Measurements from ENCODE around the gene PLP1. TPM values are rescaled to one million over a fixed set of nuclear protein-coding genes. Genes with fewer than 3 reads are reported as not detected.
"Not testable (repeated sequence)": the region's sequence is repeated elsewhere in the genome, so short reads cannot be mapped to it uniquely, and the experiment has no call there.

Gene PLP1
- total RNA-seq, 1 donor from 2014 or later = not detected

DNA sequence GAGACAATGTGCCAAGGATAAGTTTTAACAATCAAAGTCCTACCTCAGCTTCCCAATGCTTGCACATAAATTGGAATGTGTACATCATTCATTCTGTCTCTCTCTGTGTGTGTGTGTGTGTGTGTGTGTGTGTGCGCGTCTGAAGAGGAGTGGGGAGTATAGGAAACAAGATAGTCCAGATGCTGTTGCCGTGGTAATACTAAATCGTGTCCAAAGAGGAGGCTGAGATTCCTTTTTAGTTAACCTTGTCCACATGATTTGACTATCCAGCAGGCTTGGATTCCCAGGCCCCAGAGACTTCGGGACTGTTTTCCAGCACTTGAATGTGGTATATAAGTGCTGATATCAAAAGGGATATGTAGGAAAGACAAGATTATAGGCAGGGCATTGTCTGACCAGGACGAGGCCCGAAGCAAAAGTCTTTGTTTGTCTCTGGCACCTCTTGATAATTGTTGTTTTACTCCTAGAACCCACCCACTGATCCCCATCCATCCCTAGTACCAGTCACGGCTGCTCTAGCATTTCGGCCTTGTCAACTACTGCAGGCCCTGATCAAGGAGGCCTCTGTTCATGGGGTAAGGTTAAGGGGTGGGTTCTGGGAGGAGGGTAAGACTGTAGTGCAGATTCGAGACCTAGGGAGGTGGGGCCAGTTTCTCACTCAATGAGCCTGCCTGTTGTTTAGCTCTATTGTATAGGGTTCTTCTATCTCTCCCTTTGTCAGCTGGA is 3.9 kb downstream of the PLP1 start:
- no peak for DNase-seq (ENCODE audit: extremely low read depth, low read depth, low spot score)

DNA sequence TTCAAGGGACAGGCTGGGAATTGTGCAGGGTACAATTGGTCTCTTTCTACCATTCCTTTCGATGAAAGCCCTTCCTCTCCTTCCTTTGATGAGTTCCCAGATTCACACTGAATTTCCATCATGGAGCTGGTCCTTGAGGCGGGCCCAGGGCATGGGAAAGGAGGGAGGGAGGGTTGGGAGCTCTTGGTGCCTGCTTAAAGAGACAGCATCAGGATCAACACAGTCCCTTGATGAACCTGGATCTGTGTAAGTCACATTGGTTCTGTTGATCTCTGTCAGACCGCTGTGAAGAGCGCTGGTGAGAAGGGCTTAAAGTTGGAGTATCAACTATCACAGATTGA is 4.4 kb downstream of the PLP1 start:
- DNase-seq (ENCODE audit: extremely low read depth, low read depth, low spot score) = no peak

DNA sequence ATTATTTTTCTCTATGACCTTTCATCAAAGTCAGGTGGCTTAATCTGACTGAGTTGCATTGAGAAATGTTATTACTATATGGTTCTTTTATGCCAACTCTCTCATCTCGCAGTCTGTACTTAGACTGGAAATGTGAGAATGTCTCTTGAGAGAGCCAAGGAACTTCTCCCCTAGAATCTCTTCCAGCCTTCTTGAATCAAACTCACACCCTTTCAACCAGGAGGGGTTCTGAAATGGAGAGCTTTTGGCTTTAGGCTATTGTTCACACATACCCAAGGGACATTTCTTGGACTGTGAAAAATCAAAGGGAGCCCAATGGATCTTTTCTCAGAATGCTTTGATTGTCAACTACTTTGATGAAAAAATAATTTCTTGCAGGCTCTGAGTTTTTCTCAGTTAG is 5.1 kb downstream of the PLP1 start:
- no peak for DNase-seq (ENCODE audit: extremely low read depth, low read depth, low spot score)

DNA sequence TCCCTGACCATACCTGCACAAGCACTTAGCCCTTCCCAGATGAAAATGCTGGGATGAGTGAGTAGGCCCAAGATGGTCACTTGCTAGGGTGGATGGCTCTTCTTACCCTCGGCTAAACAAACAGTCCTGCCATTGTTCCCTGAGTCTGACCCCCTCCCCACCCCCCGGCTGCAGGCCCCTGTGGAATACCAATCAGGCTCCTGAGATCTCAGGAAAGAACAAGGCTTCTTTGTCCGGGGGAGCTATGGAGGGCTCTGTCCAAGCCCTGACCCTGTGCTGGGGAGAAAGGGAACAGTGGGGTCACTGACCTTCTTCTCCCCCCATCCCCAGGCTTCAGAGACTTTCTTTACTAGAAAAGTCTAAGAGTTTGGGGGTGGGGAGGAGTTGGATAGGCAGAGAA is 6.0 kb downstream of the PLP1 start:
- DNase-seq (ENCODE audit: extremely low read depth, low read depth, low spot score) = no peak

DNA sequence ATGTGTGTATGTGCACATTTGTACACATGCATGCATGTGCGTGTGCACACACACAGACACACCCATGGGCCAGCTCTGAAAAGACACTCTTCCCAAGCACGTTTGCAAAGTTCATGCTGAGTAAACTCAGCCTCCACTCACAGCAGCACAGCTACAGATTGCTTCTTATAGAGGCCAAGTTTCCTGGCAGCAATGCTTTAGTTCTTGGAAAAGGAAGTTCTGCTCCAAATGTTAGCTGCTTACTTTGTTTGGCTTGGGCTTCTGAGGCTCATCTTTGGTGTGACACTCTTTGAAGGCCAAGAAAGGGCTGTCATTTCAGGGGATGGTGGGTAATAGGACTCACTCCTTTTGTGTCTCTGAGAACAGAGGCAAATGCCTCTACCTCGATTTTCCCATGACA is 6.6 kb downstream of the PLP1 start:
- no peak for DNase-seq (ENCODE audit: extremely low read depth, low read depth, low spot score)

DNA sequence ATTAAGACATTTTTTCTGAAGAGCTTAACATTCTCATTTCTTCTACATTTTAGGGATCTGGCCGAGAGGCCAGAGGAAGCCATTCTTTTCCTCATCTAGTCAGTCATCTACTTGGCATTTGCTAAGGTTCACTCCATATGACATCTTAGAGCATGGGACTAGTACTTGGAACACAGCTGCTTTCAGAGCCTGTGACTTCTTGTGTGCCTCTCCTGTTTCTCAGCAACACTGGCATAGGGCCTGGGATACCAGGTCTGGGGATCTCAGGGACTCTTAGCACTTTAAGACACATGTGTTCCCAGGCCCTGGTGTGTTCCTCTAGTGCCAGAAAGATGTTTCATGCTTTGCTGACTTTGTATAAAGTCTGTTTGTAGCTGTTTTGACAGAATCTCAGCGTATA is 7.3 kb downstream of the PLP1 start:
- DNase-seq (ENCODE audit: extremely low read depth, low read depth, low spot score) = no peak

DNA sequence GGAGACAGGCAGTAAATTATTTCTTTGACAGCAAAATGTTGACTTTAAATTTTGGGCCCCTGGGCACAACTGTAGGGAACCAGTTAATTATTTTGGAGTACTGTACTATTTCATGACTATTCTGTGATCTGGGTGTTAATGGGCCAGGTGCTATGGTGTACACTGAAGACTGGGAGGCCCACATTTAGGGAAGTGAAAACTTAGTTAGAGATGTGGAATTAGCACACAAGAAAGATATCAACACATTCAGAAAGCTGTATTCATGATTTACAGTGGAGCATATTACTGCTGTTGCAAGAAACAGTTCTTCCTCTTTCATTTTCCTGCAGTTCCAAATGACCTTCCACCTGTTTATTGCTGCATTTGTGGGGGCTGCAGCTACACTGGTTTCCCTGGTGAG is 12.4 kb downstream of the PLP1 start:
- DNase-seq (ENCODE audit: extremely low read depth, low read depth, low spot score) = no peak

DNA sequence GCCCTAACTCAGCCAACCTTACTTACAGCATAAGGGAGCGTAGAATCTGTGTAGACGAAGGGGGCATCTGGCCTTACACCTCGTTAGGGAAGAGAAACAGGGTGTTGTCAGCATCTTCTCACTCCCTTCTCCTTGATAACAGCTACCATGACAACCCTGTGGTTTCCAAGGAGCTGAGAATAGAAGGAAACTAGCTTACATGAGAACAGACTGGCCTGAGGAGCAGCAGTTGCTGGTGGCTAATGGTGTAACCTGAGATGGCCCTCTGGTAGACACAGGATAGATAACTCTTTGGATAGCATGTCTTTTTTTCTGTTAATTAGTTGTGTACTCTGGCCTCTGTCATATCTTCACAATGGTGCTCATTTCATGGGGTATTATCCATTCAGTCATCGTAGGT is 14.6 kb downstream of the PLP1 start:
- DNase-seq (ENCODE audit: extremely low read depth, low read depth, low spot score) = no peak

DNA sequence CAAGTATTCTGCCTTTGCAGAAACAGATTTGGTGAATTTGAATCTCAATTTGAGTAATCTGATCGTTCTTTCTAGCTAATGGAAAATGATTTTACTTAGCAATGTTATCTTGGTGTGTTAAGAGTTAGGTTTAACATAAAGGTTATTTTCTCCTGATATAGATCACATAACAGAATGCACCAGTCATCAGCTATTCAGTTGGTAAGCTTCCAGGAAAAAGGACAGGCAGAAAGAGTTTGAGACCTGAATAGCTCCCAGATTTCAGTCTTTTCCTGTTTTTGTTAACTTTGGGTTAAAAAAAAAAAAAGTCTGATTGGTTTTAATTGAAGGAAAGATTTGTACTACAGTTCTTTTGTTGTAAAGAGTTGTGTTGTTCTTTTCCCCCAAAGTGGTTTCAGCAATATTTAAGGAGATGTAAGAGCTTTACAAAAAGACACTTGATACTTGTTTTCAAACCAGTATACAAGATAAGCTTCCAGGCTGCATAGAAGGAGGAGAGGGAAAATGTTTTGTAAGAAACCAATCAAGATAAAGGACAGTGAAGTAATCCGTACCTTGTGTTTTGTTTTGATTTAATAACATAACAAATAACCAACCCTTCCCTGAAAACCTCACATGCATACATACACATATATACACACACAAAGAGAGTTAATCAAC is 15.3 kb downstream of the PLP1 start:
- no peak for DNase-seq (ENCODE audit: extremely low read depth, low read depth, low spot score)

DNA sequence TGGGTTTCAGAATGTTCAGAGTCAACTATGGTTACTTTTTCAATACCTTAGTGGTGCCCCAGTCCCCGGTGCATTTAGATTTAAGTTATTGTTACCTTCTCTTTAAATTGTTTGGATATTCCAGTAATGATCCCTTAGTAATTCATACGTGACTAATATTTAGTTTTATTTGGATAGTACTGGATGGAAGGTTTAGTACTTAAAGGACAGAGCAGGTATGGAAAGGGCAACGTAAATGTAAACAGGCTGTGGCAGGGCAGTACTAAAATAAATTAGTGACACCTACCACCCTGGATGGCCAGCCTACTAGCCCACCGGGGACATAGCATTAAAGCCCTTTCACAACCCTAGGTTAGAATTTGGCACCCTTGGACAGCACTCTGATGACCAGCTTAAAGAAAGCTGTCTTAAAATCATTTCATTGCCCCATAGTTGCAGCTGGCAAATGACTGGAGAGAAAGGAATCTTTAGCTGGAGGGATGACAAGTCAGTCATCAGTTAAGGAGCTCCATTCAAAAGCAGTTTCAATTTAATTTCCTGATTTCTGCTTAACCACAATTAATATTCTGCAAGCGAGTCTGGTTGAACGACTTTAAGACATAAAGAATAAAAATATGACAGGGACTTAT is 16.4 kb downstream of the PLP1 start:
- DNase-seq (ENCODE audit: extremely low read depth, low read depth, low spot score) = no peak

DNA sequence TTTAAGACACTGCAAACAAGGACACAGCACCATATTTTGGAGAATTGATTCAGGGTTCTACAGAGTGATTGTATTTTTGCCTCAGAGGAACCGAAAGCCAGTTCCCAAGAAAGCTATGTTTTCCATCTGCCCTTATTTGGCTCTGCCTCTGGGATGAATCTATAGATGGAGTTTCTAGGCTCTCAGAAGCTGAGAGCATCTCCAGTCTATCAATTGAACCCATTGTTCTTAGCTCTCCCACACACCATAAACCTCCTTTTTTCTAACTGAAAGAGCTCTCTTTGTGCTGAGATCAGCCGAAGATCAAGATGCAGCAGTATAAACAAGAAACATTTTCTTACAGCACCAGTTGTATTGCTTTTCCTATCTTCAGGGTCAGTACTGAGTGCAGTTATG is 16.9 kb downstream of the PLP1 start:
- DNase-seq (ENCODE audit: extremely low read depth, low read depth, low spot score) = no peak

DNA sequence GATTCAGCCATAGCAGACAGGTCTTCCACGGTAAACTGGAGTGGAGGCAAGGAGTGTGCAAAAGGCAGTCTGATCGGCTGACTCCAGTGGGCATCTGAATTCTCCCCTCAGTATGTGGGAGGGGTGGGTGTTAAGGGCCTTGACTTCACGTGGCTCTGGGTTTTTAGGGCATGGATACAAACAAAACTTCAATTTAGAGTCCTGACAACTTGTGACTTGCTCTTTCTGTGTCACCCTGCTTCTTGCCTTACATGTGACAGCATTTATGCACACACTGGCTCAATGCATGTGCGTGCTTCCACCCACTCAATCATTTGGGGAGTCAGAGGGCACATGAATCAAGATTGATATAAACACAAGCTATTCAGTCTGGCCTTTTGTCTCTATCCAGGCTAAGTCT is 17.5 kb downstream of the PLP1 start:
- DNase-seq (ENCODE audit: extremely low read depth, low read depth, low spot score) = no peak

DNA sequence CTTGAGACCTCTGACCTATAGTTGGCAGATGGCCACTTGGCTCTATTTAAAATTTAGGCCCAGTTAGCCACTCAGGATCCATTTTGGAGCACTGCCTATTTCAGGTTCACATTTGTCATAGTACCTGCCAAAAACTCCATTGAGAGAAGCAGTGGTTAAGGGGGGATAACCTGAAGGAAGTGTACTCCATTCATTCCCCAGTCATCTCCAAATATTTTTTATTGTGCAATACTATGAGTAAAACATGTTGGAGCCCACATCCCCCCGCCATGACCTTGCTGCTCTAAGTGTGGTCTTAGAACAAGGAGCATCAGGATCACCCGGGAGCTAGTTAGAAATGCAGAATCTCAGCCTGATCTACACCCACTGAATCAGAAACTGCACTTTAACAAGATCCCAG is 21.1 kb downstream of the PLP1 start:
- DNase-seq (ENCODE audit: extremely low read depth, low read depth, low spot score) = no peak

DNA sequence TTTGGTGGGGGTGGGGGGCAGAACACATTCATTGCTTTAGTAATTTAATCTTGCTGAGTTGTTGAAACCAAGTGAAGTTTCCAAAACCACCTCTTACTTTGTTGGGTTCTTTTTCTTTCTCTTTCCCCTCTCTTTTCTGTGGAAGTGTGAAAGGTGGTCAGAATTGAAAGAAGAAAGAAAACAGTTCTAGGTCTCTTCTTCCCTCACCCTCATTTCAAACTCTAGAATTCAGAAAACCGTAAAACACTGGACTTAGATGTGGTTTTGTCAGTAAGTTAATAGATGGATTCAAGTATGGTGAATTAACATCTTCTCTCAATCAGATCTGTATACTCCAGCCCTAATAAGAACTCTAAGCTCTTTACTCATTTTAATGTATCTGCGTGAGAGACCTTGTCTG is 23.7 kb downstream of the PLP1 start:
- DNase-seq (ENCODE audit: extremely low read depth, low read depth, low spot score) = no peak

DNA sequence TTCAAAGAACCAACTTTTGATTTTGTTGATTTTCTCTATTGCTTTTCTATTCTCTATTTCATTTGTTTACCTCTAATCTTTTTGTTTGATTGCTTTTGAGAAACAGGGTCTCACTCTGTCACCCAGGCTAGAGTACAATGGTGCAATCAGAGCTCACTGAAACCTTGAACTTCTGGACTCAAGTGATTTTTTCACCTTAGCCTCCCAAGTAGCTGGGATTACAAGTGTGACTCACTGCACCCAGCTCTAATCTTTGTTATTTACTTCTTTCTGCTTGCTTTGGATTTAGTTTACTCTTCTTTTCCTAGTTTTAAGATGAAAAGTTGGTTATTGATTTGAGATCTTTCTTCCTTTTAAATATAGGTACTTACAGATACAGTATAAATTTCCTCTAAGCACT is 29.2 kb downstream of the PLP1 start:
- DNase-seq (ENCODE audit: extremely low read depth, low read depth, low spot score) = no peak

DNA sequence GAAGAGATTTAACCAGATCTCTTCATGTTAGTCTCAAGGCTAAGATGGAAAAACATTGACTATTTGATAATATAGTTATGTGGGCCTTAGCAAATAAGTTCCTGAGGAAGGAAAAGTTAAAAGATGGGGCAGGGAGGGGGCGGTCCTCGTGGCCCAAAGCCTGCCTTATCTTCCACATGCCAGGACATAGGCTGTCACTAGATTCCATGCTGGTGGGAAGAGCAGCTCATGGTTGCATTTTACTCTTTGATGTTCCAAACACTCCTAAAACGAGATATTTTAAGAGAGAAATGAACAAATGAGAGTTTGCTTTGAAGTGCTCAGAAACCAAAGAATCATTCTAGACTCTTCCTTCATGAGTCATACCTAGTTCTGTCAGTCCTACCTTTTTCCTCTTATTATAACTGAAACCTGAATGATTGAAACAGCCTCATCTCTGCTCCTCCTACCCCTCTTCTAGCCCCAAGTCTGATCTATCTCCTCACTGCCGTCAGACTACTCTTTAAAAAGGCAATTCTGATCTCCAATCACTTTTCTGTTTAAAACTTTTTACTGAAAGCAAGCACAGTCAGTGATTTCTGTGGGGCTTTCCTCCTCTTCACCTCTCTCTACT is 30.3 kb downstream of the PLP1 start:
- DNase-seq (ENCODE audit: extremely low read depth, low read depth, low spot score) = no peak

DNA sequence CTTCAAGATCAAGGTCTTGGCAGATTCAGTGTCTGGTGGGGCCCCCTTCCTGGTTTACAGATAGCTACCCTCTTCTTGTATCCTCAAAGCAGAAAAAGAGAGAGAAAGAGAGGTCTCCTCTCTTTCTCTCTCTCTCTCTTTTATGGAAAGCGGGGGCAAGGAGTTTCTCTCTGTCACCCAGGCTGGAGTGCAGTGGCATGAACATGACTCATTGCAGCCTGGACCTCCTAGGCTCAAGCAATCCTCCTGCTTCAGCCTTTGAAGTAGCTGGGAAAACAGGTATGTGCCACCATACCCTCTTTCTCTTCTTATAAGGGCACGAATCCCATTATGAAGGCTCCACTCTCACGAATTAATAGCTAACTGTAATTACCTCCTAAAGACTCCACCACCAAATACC is 35.2 kb downstream of the PLP1 start:
- DNase-seq (ENCODE audit: extremely low read depth, low read depth, low spot score) = no peak

DNA sequence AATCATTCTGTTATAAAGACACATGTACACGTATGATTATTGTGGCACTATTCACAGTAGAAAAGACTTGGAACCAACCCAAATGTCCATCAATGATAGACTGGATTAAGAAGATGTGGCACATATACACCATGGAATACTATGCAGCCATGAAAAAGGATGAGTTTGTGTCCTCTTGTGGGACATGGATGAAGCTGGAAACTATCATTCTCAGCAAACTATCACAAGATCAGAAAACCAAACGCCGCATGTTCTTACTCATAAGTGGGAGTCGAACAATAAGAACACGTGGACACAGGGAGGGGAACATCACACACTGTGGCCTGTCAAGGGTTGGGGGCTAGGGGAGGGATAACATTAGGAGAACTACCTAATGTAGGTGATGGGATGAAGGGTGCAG is 40.5 kb downstream of the PLP1 start:
- DNase-seq (ENCODE audit: extremely low read depth, low read depth, low spot score) = not testable (repeated sequence)

DNA sequence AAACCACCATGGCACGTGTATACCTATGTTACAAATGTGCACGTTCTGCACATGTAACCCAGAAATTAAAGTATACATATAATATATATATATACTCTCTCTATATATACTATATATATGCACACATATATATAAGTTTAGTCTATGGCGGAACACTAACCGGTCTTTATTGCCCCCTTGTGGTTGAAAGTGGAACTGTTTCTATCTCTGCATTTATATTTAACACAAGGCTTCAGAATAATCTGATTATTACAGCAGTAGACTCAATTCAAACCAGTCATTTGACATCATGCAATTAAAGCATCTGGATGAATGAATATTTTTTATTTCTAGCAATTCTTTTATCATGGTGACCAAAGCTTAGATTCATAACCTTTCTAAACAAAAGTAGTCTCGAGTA is 40.9 kb downstream of the PLP1 start:
- peak; percentile 31 for DNase-seq (ENCODE audit: extremely low read depth, low read depth, low spot score)

DNA sequence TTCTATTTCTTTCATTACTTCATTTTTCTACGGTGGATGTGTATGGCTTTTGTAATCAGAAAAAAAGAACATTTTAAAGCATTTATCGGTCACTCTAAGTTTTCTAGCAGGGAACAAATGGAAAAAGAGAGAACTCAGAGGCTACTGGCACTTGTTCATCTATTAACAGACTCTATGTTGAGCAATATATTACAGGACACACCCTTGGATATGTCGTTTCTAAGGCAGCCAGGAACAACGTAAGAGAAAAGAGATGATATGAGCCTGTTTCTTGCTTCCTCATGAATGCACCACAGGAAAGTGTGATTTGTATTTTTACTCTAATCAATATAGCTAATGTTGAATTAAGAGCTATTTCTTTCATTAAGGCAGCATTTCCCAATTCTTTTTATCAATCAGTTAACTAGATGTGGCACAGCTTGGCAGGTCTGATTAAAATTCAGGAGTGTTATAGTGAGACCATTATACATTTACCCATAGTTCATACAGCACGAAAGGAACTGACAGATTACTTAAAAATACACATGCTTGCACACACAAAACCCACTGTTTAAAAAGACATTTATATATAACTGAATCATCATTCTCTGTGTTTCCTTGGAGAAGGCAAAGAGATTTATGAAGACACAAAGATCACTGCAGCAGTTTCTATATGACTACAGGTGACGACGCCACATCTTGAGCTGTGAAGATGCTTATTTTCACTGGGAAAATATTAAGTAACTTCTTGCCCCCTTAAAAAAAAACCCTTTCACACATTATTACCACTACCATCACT is 42.4 kb downstream of the PLP1 start:
- DNase-seq (ENCODE audit: extremely low read depth, low read depth, low spot score) = no peak

DNA sequence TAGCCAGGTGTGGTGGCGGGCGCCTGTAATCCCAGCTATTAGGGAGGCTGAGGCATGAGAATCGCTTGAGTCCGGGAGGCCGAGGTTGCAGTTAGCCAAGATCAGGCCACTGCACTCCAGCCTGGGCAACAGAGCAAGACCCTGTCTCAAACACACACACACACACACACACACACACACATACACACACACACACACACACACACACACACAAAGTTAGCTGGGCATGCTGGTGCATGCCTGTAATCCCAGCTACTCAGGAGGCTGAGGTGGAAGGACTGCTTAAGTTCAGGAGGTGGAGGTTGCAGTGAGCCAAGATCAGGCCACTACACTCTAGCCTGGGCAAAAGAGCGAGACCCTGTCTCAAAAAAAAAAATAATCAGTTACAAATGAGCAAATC is 44.2 kb downstream of the PLP1 start:
- not testable (repeated sequence) for DNase-seq (ENCODE audit: extremely low read depth, low read depth, low spot score)
